GM10266 (cell line): Measurements from ENCODE around the gene SLC30A7.
A peak's percentile ranks its signal among the peaks of the same experiment; 100 is the strongest.

Experiments used
- DNase-seq: peaks from one replicate; pipeline ENCODE4 v3.0.0; 2012; ENCODE audit errors: extremely low spot score
- CTCF ChIP-seq: IDR thresholded peaks from 2 replicates; pipeline ENCODE4 v1.5.1; 2012; ENCODE audit warnings: mild to moderate bottlenecking, low read depth; ENCODE audit not compliant: control insufficient read depth, insufficient read depth; ENCODE audit errors: missing control alignments

SLC30A7 gene

DNA sequence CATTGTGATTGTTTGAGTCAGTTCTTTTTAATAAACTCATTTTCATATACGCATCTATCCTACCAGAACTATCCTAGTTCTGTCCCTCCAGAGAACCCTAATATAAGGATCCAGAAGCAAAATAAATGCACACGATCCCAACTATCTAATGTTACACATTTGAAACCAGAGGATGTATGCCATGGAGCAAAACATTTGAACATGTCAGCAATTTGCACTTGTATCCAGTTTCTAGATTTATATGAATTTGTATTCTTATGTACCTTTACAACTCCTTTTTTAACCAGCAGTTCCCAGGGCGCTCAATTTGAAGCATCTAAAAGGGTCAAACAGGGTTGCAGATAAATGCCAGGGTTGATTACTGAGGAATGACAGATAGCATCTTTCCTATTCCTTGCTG, 3.3 kb upstream of the SLC30A7 start:
- no peak for TF ChIP-seq CTCF
- no peak for DNase-seq

DNA sequence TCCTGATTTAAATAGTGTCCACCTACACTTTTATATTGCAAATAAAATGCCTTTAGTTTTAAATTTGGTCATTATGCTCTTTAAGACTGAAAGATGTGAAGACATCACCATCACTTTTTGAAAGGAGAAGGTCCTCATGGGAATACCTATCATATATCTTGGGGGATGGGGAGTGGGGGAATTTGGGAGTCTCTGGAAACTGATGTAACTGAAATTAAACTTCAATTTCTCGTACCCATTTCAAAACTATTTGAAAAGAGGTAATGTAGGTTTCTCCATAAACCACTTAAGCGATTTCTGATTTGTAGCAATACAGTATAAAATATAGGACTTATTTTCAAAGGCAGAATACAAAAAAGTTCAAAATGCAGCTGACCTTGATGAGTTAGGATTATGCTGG, 2.2 kb upstream of the SLC30A7 start:
- no peak for TF ChIP-seq CTCF

GRCh38 chr1:100894603-100895539, 1.0 kb upstream of the SLC30A7 start, which contains the start of gene EXTL2:
Gene EXTL2 (minus strand): TSS chr1:100894842. CDS start chr1:100888757, 6,085 bp downstream.
- DNase-seq: peak; percentile 63
- TF ChIP-seq CTCF: no peak

More for the DNA sequence above, 2.2 kb upstream of the SLC30A7 start:
- DNase-seq: no peak

DNA sequence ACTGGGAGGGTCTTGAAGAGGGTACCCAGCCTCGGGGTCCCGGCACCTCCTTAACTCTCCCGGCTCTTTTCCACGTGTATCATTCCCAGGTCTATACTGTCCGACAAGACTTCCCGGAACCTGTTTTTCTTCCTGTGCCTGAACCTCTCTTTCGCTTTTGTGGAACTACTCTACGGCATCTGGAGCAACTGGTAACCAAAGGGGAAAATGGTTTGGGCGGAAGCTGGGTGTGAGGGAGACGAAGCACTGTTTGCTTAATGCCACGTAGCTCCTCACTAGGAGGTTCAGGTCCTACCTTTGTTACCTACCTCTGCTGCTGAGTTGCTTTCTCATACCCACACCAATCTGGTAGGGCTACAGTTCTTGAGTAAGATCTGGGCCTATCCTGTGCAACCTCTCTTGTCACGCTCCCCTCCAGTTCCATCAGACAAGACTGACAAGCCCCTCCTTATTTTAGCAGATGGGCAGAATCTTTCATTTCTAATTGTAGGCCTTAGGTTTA, 642 bp downstream of the SLC30A7 start:
- DNase-seq: peak; percentile 63
- TF ChIP-seq CTCF: no peak

DNA sequence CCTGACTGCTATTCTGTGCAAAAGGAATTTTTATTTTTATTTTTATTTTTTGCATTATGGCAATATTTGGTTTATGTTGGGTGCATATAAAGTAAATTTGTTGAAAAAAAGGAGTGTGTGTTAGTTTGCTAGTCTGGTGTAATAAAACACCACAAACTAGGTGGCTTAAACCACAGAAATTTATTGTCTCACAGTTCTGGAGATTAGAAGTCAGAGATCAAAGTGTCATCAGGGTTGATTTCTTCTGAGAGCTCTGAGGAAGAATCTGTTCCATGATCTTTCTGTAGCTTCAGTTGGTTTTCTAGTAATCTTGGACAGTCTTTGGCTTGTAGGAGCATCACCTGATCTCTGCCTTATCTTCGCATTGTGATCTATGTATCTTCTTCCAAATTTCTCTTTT, 6.5 kb downstream of the SLC30A7 start:
- no peak for TF ChIP-seq CTCF
- DNase-seq: no peak

- no peak for TF ChIP-seq CTCF
- DNase-seq: no peak
Observed at GRCh38 chr1:100903777-100904176, 7.9 kb downstream of the SLC30A7 start.

DNA sequence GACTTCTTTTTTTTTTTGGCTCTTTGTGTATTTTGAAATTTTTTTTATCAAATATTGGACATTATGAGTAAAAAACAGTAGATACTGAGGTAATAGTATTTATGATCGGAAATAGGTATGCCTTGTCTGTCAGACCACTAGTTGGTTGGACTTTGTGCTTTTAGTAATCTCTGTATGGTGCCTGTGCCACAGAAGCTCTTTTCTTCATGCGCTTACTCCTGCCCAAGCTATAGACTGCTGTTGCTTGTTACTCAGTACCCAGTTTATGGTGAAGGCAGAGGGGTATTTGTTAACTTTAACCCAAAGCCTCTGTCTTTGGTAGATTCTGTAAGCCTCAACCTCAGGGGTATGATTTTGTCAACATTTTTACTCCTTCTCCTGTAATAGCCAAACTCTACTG, 8.6 kb downstream of the SLC30A7 start:
- DNase-seq: no peak
- TF ChIP-seq CTCF: no peak
